Liver (tissue), 9 donors: ENCODE measurements around the gene PDE1C. TPM values are rescaled to one million over a fixed set of nuclear protein-coding genes. Genes with fewer than 3 reads are reported as not detected.
"Not testable (repeated sequence)": the region's sequence is repeated elsewhere in the genome, so short reads cannot be mapped to it uniquely, and the experiment has no call there.

Experiments used
- DNase-seq: peaks from one replicate; pipeline ENCODE4 v3.0.0-alpha.2; 2017; ENCODE audit warnings: low spot score
- H3K27ac ChIP-seq, 2 donors: one replicate each; pipeline ENCODE4 v1.7.0; 2013; ENCODE audit warnings: inconsistent platforms in 2 of 2, low read length in 2 of 2, control low read depth in 1 of 2, low read depth in 1 of 2, mild to moderate bottlenecking in 1 of 2
- H3K27me3 ChIP-seq, 4 donors: one replicate each; pipeline versions ENCODE4 v1.6.1 to v1.7.0; 2013; ENCODE audit warnings: low read length in 3 of 4, inconsistent platforms in 1 of 4, mild to moderate bottlenecking in 1 of 4, moderate library complexity in 1 of 4; ENCODE audit not compliant: control insufficient read depth in 4 of 4, insufficient read depth in 4 of 4
- H3K36me3 ChIP-seq, 4 donors: one replicate each; pipeline versions ENCODE4 v1.6.1 to v1.7.0; 2013; ENCODE audit warnings: low read length in 3 of 4, mild to moderate bottlenecking in 3 of 4, low read depth in 1 of 4, moderate library complexity in 1 of 4; ENCODE audit not compliant: control insufficient read depth in 4 of 4, insufficient read depth in 3 of 4
- H3K4me1 ChIP-seq, 4 donors: one replicate each; pipeline versions ENCODE4 v1.6.1 to v1.7.0; 2013; ENCODE audit warnings: low read length in 3 of 4, mild to moderate bottlenecking in 3 of 4, moderate library complexity in 1 of 4; ENCODE audit not compliant: control insufficient read depth in 4 of 4, insufficient read depth in 4 of 4
- H3K4me3 ChIP-seq, 3 donors: one replicate each; pipeline versions ENCODE4 v1.6.1 to v1.7.0; 2013; ENCODE audit warnings: low read length in 3 of 3, control low read depth in 1 of 3, low read depth in 1 of 3, mild to moderate bottlenecking in 1 of 3
- H3K9ac ChIP-seq, 2 donors: one replicate each; pipeline ENCODE4 v1.7.0; 2013; ENCODE audit warnings: low read length in 2 of 2, mild to moderate bottlenecking in 2 of 2, moderate library complexity in 2 of 2, control low read depth in 1 of 2, low read depth in 1 of 2
- H3K9me3 ChIP-seq, 4 donors: one replicate each; pipeline versions ENCODE4 v1.6.1 to v1.7.0; 2013; ENCODE audit warnings: low read length in 3 of 4; ENCODE audit not compliant: control insufficient read depth in 4 of 4
- CTCF ChIP-seq: fragments of 150-350 bp; IDR thresholded peaks from 2 replicates; pipeline ENCODE4 v1.5.1; 2017; ENCODE audit warnings: improper control_type of control experiment, low read depth, low read length; ENCODE audit not compliant: missing input control
- EGR1 ChIP-seq, 2 donors: IDR thresholded peaks; 2 replicates each; pipeline ENCODE4 v1.6.1; 2016 to 2018; ENCODE audit warnings: antibody characterized with exemption in 2 of 2, low read depth in 2 of 2
- FOXA1 ChIP-seq: IDR thresholded peaks from 2 replicates; pipeline ENCODE4 v1.6.1; 2016; ENCODE audit warnings: antibody characterized with exemption
- FOXA2 ChIP-seq: IDR thresholded peaks from 2 replicates; pipeline ENCODE4 v1.6.1; 2016; ENCODE audit warnings: antibody characterized with exemption
- GABPA ChIP-seq, 2 donors: IDR thresholded peaks in 1 of 2; conservative IDR thresholded peaks in 1 of 2; 2 replicates each; pipeline ENCODE4 v1.6.1; 2016; ENCODE audit warnings: antibody characterized with exemption in 2 of 2, mild to moderate bottlenecking in 1 of 2, moderate library complexity in 1 of 2
- HNF4A ChIP-seq, 2 donors: conservative IDR thresholded peaks; 2 replicates each; pipeline ENCODE4 v1.6.1; 2016; ENCODE audit warnings: antibody characterized with exemption in 2 of 2, mild to moderate bottlenecking in 2 of 2
- HNF4G ChIP-seq: IDR thresholded peaks from 2 replicates; pipeline ENCODE4 v1.6.1; 2016; ENCODE audit warnings: antibody characterized with exemption
- JUND ChIP-seq, 2 donors: IDR thresholded peaks; 2 replicates each; pipeline ENCODE4 v1.6.1; 2016; ENCODE audit warnings: antibody characterized with exemption in 2 of 2
- MAX ChIP-seq: IDR thresholded peaks from 2 replicates; pipeline ENCODE4 v1.6.1; 2016; ENCODE audit warnings: antibody characterized with exemption
- NR2F2 ChIP-seq: IDR thresholded peaks from 2 replicates; pipeline ENCODE4 v1.6.1; 2016; ENCODE audit warnings: antibody characterized with exemption
- RAD21 ChIP-seq, 2 donors: IDR thresholded peaks; 2 replicates each; pipeline ENCODE4 v1.6.1; 2016; ENCODE audit warnings: antibody characterized with exemption in 2 of 2, mild to moderate bottlenecking in 2 of 2
- RXRA ChIP-seq, 2 donors: IDR thresholded peaks; 2 replicates each; pipeline ENCODE4 v1.6.1; 2017 to 2018; ENCODE audit warnings: antibody characterized with exemption in 2 of 2, mild to moderate bottlenecking in 1 of 2
- SP1 ChIP-seq: IDR thresholded peaks from 2 replicates; pipeline ENCODE4 v1.6.1; 2018; ENCODE audit warnings: antibody characterized with exemption, mild to moderate bottlenecking
- TAF1 ChIP-seq: conservative IDR thresholded peaks from 2 replicates; pipeline ENCODE4 v1.6.1; 2016; ENCODE audit warnings: antibody characterized with exemption, mild to moderate bottlenecking
- YY1 ChIP-seq: IDR thresholded peaks from 2 replicates; pipeline ENCODE4 v1.6.1; 2016; ENCODE audit warnings: antibody characterized with exemption, mild to moderate bottlenecking
- WGBS: extraction: QIAGEN DNeasy Blood & Tissue Kit; methylation state at CpG from one replicate; pipeline ENCODE4 v1.1.7; 2013; 5-methylcytosine and 5-hydroxymethylcytosine counted together
- polyA plus RNA-seq, 2 donors: library from polyadenylated mRNA; stranded (reverse) in 1 of 2; unstranded in 1 of 2; fragments of 200-250 nt in 1 of 2; fragments of >200 nt in 1 of 2; fragmentation: Nextera tagmentation in 1 of 2; extraction: Ambion mirVana in 1 of 2; gene quantifications; one replicate each; pipeline versions ENCODE4 v1.2.1 to v1.2.3, GENCODE V29; 2013 to 2015
- total RNA-seq, 2 donors: library from RNA; depleted of rRNA; stranded (reverse); fragments of >200 nt; gene quantifications; one replicate each; pipeline ENCODE4 v1.2.3, GENCODE V29; 2014
- TF ChIP-seq, protein P1 (sequence below): IDR thresholded peaks from 2 replicates; pipeline ENCODE4 v1.6.1; 2016; ENCODE audit warnings: antibody characterized with exemption
- TF ChIP-seq, protein P2 (sequence below): IDR thresholded peaks from 2 replicates; pipeline ENCODE4 v1.6.1; 2016; ENCODE audit warnings: antibody characterized with exemption, mild to moderate bottlenecking
- donor health status: healthy.
- donor health status: healthy.
- donor health status: healthy.
- donor health status: healthy.
- donor health status: healthy.

The PDE1C gene
- total and polyA plus RNA-seq, 4 donors = 0.05 to 0.92 (median 0.47) TPM; not detected in 1

GRCh38 chr7:32078824-32079223, 8.6 kb upstream of the PDE1C start:
- Histone ChIP-seq H3K9me3 (peaks cover 0 to 3% (median 0%) of the 10 kb centered on the region in 4 donors), H3K27me3 (peaks cover 0 to 5% (median 1%) of the 10 kb centered on the region in 4 donors), H3K36me3 (no peaks in the 10 kb centered on the region), H3K9ac (no peak overlapping the region), H3K4me3 (no peak overlapping the region), H3K27ac (no peak overlapping the region), H3K4me1 (no peaks in the 10 kb centered on the region)
- DNase-seq = no peak
- WGBS = 55% methylated on average over 2 of the region's 2 CpGs
- TF ChIP-seq SP1 (no peak), HNF4G (no peak), TAF1 (no peak), JUND (IDR thresholded peaks at IDR 0.05) (no peak), FOXA1 (no peak), EGR1 (IDR thresholded peaks at IDR 0.05; ENCODE audit: low read depth in 2 of 2) (no peak), RXRA (IDR thresholded peaks at IDR 0.05) (no peak), MAX (no peak), NR2F2 (no peak), YY1 (no peak)

GRCh38 chr7:32077806-32078205, 7.6 kb upstream of the PDE1C start:
- Histone ChIP-seq H3K4me3 (no peak overlapping the region), H3K4me1 (no peaks in the 10 kb centered on the region), H3K27me3 (peaks cover 0 to 8% (median 1%) of the 10 kb centered on the region in 4 donors), H3K27ac (no peak overlapping the region), H3K9ac (no peak overlapping the region), H3K9me3 (peaks cover 0 to 3% (median 0%) of the 10 kb centered on the region in 4 donors), H3K36me3 (no peaks in the 10 kb centered on the region)
- TF ChIP-seq FOXA2 = no peak
- TF ChIP-seq EGR1 (IDR thresholded peaks at IDR 0.05; ENCODE audit: low read depth in 2 of 2) = no peak
- no peak for TF ChIP-seq FOXA1
- no peak for TF ChIP-seq SP1
- no peak for TF ChIP-seq NR2F2
- TF ChIP-seq TAF1 = no peak
- no peak for TF ChIP-seq GABPA (IDR thresholded peaks at IDR 0.05 in 1 of 2, conservative IDR thresholded peaks at IDR 0.05 in 1 of 2)
- no peak for TF ChIP-seq MAX
- no peak for TF ChIP-seq RAD21 (IDR thresholded peaks at IDR 0.05)
- TF ChIP-seq, protein P1, sequence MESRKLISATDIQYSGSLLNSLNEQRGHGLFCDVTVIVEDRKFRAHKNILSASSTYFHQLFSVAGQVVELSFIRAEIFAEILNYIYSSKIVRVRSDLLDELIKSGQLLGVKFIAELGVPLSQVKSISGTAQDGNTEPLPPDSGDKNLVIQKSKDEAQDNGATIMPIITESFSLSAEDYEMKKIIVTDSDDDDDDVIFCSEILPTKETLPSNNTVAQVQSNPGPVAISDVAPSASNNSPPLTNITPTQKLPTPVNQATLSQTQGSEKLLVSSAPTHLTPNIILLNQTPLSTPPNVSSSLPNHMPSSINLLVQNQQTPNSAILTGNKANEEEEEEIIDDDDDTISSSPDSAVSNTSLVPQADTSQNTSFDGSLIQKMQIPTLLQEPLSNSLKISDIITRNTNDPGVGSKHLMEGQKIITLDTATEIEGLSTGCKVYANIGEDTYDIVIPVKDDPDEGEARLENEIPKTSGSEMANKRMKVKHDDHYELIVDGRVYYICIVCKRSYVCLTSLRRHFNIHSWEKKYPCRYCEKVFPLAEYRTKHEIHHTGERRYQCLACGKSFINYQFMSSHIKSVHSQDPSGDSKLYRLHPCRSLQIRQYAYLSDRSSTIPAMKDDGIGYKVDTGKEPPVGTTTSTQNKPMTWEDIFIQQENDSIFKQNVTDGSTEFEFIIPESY = no peak
- no peak for TF ChIP-seq RXRA (IDR thresholded peaks at IDR 0.05)
- TF ChIP-seq YY1 = no peak
- TF ChIP-seq HNF4A (conservative IDR thresholded peaks at IDR 0.05) = no peak
- TF ChIP-seq CTCF = no peak
- TF ChIP-seq JUND (IDR thresholded peaks at IDR 0.05) = no peak
- TF ChIP-seq, protein P2, sequence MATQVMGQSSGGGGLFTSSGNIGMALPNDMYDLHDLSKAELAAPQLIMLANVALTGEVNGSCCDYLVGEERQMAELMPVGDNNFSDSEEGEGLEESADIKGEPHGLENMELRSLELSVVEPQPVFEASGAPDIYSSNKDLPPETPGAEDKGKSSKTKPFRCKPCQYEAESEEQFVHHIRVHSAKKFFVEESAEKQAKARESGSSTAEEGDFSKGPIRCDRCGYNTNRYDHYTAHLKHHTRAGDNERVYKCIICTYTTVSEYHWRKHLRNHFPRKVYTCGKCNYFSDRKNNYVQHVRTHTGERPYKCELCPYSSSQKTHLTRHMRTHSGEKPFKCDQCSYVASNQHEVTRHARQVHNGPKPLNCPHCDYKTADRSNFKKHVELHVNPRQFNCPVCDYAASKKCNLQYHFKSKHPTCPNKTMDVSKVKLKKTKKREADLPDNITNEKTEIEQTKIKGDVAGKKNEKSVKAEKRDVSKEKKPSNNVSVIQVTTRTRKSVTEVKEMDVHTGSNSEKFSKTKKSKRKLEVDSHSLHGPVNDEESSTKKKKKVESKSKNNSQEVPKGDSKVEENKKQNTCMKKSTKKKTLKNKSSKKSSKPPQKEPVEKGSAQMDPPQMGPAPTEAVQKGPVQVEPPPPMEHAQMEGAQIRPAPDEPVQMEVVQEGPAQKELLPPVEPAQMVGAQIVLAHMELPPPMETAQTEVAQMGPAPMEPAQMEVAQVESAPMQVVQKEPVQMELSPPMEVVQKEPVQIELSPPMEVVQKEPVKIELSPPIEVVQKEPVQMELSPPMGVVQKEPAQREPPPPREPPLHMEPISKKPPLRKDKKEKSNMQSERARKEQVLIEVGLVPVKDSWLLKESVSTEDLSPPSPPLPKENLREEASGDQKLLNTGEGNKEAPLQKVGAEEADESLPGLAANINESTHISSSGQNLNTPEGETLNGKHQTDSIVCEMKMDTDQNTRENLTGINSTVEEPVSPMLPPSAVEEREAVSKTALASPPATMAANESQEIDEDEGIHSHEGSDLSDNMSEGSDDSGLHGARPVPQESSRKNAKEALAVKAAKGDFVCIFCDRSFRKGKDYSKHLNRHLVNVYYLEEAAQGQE = no peak
- TF ChIP-seq HNF4G = no peak
- WGBS = 79% methylated on average over 5 of the region's 5 CpGs
- DNase-seq = no peak

DNA sequence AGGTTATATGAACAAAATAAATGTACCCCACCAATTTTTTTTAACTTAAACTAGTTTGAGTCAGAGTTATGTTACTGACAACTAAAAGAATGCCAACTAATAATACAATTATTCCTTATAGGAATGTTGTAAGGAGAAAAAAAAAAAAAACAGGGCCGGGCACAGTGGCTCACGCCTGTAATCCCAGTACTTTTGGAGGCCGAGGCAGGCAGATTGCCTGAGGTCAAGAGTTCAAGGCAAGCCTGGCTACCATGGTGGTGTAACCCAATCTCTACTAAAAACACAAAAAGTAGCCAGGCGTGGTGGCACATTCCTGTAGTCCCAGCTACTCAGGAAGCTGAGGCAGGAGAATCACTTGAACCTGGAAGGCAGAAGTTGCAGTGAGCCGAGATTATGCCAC, 6.6 kb upstream of the PDE1C start:
- not testable (repeated sequence) for H3K9me3 ChIP-seq, DNase-seq
- 59% methylated on average over 5 of the region's 5 CpGs for WGBS

More for the DNA sequence above, 6.6 kb upstream of the PDE1C start:
- H3K4me3 ChIP-seq, H3K27ac ChIP-seq, H3K36me3 ChIP-seq, H3K4me1 ChIP-seq, H3K9ac ChIP-seq: not testable (repeated sequence)
- peaks cover 0 to 15% (median 1%) of the 10 kb centered on the region in 4 donors for H3K27me3 ChIP-seq
